ENCODE results near the gene CABP1.
A peak's percentile ranks its signal among the peaks of the same experiment; 100 is the strongest.

The CABP1 gene

DNA sequence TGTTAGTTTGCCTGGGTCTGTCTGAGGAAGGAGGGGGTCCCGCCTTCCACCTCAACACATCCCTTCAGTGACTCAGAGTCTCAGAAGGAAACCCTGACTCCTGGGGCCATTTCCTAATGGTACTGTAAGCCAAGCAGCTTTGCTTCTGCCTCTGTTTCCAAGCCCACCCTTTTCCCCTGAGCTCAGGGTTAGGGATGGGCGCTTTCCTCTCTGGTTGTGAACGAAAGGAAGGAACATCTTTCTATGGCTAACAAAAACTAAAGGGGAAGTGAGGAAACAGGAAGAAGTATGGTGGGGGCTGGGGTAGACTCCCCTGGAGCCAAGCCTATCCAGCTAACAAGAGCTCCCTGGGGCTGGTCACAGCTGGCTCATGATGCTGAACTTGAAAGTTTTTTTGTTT, 58.2 kb downstream of the CABP1 start:
- DNase-seq, result no peak

DNA sequence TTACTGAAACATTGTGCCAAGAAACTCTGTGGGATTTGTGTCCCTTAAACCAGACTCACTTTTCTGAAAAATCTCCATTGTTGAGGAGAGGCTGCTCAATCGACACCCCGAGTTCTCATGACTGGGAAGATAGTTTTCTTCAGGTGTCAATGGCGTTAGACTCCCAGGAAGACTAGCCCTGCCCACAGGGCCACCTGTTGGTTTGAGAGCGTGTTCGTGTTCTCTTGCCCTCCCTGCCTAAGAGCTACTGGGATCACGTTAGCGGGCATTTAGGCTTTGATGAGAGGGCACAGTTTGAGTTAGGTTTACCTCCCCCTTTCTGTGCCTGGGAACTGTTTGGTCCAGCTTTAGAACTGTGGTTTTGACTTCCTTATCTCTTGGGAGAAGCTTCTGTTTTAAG, 59.1 kb downstream of the CABP1 start:
- no peak for DNase-seq

GRCh38 chr12:120700886-120701285, 60.5 kb downstream of the CABP1 start:
- no peak for DNase-seq

- peak; percentile 52 for DNase-seq
These were observed 62.2 kb downstream of the CABP1 start for GRCh38 chr12:120702637-120703036.

- no peak for DNase-seq
These were observed 63.0 kb downstream of the CABP1 start for GRCh38 chr12:120703311-120703942.

DNA sequence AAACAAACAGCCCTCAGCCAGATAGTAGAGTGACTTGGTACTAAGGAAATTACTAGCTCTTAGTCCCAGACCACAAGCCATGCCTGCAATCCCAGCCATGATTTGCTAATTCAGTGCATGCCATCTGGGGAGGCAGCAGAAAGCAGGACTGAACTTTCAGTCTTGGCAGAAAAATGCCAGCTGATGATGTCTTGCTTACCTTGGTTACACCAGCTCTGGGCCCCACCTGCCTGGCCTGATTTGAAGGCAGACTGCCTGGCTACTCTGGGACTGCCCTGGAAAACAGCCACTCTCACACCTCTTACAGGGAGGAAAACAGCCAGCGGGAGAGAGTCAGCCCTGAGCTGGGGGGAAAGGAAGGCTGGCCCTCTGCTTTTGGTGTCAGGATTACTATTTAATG, 65.2 kb downstream of the CABP1 start:
- DNase-seq, result no peak

DNA sequence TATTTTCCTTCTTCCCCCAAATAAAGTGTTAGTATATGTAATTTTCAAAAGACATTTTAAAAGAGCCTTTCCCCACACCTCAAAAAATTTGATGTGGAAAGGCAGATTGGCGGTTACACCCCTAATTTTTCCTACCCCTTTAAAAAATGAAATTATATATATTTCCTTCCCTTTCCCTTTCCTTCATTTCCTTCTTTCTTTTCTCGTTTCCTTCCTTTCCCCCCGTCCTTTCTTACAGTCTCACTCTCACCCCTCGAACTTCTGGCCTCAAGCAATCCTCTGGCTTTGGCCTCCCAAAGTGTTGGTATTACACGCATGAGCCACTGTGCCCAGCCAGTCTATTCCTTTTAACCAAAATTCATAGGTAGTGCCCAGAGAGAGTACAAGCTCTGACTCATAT, 65.6 kb downstream of the CABP1 start:
- DNase-seq, result no peak

GRCh38 chr12:120708651-120709050, 68.2 kb downstream of the CABP1 start:
- no peak for DNase-seq

DNA sequence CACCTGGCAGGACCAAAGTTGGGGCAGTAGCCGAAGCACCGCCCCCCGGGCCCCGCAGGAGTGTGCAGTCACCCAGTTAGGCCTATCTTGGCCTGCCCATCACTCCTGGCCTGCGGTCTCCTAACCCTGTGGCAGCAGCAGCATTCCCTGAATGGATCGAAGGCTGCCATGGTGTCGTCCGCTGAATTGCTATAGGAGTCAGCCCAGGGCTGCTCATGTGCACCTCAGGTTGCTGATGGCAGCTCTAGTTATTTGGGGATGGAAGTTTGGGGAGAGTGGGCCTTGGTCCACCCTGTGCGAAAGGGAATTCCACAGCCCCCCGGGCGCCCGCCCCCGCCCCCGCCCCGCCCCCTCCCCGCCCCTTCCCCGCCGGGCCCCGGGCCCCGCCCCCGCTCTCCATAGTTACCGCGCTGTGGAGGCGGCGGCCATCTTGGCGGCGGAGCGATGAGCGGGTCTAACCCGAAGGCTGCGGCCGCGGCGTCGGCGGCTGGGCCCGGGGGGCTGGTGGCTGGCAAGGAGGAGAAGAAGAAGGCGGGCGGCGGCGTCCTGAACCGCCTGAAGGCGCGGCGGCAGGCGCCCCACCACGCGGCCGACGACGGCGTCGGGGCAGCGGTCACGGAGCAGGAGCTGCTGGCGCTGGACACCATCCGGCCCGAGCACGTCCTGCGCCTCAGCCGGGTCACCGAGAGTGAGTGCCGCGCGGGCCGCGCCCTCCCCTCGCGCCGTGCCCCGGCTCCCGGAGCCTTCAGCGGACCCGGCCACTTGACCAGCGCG, 69.8 kb downstream of the CABP1 start, which contains the start of gene UNC119B:
Gene UNC119B (plus strand): TSS at position 428 of the 774 bp plus-strand sequence. CDS start 17 bp downstream, at position 445.
- peak; percentile 19 for DNase-seq

GRCh38 chr12:120710805-120711296, 70.4 kb downstream of the CABP1 start:
- no peak for DNase-seq

GRCh38 chr12:120711411-120711810, 71.0 kb downstream of the CABP1 start:
- DNase-seq, result no peak

- no peak for DNase-seq
These were observed 72.2 kb downstream of the CABP1 start for GRCh38 chr12:120712610-120713009.

DNA sequence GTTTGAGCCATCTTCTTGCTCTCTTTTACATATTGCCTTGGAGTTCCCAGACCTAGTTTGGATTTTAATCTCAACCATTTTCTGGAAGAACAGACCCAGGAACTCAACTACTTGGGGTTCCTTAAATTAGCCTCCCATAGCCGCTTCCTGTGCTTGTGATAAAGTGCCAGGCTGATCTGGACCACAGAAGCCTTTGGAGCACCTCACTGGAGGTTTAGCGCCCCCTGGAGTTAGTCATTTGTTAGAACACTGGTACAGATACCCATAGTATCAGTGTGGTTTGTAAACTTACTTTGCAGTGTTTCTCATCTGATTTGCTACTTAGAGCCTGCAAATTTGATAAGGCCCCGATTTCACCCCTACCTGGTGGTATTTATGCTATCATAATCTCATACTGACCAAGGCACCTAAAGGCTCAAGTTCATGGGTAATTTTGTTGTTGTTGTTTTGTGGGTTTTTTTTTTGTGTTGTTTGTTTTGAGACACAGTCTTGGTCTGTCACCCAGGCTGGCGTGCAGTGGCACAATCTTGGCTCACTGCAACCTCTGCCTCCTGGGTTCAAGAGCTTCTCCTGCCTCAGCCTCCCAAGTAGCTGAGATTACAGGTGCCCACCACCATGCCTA, 73.5 kb downstream of the CABP1 start:
- peak; percentile 86 for DNase-seq
